ENCODE data around the gene C5orf52.
A peak's percentile ranks its signal among the peaks of the same experiment; 100 is the strongest.
"Not testable (repeated sequence)": the region's sequence is repeated elsewhere in the genome, so short reads cannot be mapped to it uniquely, and the experiment has no call there.

Gene C5orf52

DNA sequence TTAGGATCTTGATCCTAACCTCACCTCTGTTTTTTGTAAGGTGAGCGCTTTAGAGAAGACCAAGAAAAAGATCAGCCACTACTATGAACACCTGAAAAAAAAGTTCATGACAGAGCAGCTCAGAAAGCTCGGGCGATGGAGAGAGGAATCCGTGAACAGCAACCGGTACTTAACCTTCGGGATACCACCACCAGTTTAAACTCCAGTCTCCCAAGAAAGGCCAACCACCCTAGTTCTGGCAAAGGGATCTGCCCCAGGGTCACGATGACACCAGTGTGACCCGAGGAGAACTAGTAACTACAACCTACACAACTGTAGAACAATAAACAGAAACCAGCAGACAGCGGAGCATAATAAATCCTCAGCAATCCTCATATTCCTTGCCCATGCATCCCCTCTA is 8.5 kb downstream of the C5orf52 start:
- DNase-seq = no peak

- no peak for DNase-seq
Observed at GRCh38 chr5:157680239-157680638, 8.9 kb downstream of the C5orf52 start.

- no peak for DNase-seq
Observed at GRCh38 chr5:157681048-157681447, 9.7 kb downstream of the C5orf52 start.

GRCh38 chr5:157682257-157682656 is 10.9 kb downstream of the C5orf52 start:
- DNase-seq = no peak

DNA sequence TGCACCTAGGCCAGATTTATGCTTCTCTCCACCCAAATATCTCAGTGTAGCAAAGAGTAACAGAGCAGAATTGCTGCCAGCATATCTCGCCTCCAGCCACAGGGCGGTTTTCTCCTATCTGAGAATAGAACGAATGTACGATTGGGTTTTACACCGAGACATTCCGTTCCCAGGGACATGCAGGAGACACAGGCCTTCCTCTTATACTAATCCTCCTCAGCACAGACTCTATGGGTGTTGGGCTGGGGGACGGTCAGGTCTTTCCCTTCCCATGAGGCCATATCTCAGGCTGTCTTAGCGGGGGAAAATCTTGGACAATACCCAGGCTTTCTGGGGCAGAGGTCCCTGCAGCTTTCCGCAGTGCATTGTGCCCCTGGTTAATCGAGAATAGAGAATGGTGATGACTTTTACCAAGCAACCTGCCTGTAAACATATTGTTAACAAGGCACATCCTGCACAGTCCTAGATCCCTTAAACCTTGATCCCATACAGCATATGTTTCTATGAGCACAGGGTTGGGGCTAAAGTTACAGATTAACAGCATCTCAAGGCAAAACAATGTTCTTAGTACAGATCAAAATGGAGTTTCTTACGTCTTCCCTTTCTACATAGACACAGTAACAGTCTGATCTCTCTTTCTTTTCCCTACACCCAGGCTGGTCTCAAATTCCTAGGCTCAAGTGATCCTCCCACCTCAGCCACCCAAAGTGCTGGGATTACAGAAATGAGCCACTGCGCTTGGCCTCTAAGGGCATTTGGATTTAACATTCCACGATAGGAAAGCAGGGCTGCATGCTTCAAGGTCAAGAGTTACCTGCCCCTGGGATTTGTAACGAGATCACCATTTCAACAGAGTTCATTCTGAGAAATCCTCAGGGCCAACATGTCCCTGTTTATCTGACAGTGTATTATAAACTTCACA is 15.2 kb downstream of the C5orf52 start:
- DNase-seq = not testable (repeated sequence)

- no peak for DNase-seq
Observed at GRCh38 chr5:157687198-157687554, 15.8 kb downstream of the C5orf52 start.

DNA sequence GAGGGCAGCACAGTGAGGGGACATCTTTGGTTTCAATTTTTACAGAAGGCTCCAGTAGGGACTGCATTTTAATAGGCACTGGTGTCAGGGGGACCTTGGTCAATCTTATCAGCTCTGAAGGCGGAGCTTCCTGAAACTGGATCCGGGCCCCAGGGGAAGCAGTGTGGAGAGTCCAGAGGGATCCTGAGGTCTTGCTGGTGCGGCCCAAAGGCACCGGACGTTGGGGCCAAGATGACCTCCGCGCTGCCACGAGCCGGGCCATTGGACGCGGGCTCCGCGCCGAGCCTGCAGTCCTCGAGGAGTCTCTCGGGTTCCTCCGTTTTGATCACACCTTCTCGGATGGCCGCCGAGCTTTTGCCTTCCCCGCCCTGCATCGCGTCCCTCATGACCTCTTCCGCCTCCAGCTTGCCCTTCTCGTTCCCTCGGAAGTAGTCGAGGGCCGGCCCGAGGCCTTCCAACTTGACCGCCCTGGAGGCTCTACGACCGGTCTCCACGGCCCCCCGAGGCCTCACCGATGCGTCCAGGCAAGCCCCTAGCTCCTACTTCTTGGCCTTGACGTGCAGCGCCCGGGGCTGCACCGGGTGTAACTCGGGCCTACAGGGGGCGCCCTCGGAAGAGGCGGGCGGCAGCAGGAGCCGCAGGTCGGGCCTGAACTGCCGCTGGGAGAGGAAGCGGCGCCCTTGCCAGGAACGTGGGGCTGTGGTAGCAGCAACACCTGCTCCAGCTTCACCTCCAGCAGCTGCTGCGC is 18.8 kb downstream of the C5orf52 start:
- DNase-seq = no peak

GRCh38 chr5:157690690-157691433 is 19.5 kb downstream of the C5orf52 start:
- DNase-seq = no peak

DNA sequence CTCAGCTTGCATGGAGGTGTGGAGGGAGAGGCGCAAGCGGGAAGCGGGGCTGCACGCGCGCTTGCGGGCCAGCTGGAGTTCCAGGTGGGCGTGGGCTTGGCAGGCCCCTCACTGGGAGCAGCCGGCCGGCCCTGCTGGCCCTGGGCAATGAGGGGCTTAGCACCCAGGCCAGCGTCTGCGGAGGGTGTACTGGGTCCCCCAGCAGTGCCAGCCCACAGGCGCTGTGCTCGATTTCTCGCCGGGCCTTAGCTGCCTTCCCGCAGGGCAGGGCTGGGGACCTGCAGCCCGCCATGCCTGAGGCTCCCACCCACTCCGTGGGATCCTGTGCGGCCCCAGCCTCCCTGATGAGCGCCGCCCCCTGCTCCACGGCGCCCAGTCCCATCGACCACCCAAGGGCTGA is 22.5 kb downstream of the C5orf52 start:
- DNase-seq = not testable (repeated sequence)

DNA sequence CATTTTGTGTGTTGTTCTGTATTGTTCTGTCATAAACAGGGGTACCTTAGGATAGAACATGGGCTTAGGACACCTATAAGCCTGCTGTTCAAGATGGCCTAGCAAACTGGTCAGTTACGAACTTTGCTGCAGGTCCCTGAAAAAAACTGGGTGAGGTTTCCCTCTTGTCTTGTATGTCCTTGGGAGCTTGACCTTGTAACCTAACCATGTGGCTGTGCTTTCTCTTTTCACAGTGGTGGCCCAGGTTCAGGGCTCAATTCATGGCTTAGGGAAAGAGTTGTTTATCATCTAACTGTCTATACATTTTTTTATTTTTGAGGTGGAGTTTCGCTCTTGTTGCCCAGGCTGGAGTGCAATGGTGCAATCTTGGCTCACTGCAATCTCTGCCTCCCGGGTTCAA is 24.8 kb downstream of the C5orf52 start:
- not testable (repeated sequence) for DNase-seq

DNA sequence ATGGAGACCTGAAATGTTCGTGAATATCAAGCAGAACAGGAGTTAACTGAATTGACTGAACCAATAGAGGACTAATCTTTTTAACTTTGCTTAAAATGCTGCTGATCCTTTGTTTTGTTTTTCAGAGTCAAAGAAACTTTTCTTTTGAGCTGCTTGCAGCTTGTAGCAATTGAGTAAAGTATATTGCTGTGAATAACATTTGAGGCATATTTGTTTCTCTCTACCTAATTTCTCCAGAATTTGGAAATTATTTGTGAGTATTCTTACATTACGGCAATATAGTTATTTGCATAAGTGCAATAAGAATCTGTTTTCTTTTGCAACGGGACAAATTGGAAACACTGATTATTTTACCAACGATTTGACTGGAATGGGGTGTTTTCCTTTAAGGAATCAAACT is 27.3 kb downstream of the C5orf52 start:
- not testable (repeated sequence) for DNase-seq

- no peak for DNase-seq
Observed at GRCh38 chr5:157703736-157704135, 32.4 kb downstream of the C5orf52 start.

DNA sequence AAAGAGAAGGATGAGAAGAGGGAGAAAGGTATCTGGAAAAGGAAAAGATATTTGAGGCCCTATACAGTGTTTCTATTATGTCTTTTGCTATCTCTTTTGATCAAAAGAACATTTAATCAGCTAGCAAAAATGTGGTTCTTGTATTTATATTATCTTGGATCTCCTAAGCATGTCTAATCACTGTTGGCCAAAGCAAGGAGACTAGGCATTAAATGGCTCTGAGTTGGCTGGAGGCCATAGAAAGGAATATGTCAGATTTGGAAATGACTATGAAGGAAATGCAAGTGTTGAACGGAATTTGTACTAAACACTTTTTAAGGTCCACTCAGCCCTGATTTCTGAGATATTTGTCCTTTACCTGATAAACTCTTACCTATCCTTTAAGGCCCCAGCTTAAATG is 37.5 kb downstream of the C5orf52 start:
- DNase-seq = no peak

DNA sequence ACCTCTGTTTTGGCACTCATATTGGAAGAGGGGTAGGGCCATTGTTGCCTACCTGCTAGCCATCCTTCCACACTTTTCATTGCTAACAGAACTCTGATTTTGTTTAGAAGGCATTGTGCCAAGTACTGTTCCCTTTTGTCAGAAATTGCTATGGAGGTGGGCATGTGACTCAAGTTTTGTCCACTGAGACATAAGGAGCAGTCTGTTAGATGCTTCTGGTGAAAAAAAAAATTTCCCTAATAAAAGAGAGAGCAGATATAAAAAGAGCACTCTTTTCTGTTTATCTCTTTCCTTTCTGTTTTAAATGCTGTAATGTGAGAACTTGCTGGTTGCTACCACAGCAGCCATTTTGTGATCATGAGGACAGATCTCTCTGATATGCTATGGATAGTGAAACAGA is 38.0 kb downstream of the C5orf52 start:
- no peak for DNase-seq

DNA sequence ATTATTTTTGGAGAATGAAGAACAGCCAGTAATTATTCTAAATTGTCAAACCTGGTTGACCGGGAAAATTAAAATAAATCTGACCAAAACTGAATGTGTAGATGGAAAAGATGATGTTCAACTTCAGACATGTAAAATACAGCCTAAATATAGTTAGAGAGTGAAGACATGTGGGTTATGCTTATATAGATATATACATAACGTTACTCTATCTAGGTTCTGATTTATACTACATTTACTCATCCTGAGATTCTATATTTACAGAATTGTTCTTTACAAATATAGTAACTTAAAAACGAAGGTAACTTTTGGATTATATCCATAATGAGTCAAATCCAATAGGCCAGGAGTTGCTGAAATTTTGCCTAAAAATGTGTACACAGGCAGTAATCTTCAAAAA is 39.1 kb downstream of the C5orf52 start:
- no peak for DNase-seq

DNA sequence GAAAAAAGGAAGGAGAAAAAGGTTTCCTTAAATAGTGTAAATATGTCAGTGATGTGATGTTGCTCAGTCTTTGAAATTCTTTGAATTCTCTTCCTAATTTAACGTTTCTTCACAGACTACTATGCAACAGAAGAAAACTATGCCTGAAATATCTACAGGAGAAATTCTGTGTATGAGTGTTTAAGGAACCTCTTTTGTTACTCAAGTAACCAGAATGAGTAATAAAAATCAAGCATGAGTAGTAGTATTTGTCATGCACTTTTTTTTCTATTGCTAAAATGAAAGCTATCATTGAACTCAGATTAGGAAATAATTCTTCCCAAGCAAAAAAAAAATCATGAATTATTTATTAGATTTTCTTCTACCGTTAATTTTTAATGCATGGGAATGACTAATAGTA is 39.5 kb downstream of the C5orf52 start:
- no peak for DNase-seq

DNA sequence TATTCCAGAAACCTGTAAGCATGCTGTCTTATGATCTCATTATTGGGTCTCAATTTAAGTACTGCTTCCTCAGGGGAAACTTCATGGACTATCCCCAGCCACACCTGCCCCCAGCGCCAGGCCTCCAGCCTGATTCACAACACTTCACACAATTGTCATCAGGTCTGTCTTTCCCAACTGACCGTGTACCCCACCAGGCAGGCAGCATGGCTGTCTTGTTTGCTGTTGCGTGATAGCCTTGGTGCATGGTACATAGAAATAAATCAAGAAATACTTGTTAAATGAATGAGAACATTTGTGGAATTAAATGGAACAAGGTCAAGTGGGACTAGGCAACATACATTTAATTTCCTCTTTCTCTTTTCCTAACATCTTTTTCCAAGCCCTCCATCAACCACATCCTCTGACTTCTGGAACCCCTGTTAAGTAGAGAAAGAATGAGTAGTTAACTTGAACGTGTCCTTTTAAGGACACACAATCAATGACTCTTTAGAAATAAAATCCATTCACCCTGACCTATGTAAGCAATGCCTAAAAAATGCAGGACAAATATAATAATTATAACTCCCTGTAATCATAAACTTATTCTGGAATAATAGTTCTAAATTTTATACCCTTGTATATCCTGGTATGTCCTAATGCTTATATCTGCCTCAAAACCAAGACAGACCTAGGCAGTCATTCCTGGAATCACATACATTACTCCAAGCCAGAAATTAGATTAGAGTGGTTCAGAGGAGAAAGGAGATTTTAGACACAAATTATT is 42.7 kb downstream of the C5orf52 start:
- no peak for DNase-seq

- no peak for DNase-seq
Observed at GRCh38 chr5:157714596-157714864, 43.2 kb downstream of the C5orf52 start.

- DNase-seq = peak; percentile 23
Observed at GRCh38 chr5:157718519-157718918, 47.2 kb downstream of the C5orf52 start.

- no peak for DNase-seq
Observed at GRCh38 chr5:157719245-157719644, 47.9 kb downstream of the C5orf52 start.

DNA sequence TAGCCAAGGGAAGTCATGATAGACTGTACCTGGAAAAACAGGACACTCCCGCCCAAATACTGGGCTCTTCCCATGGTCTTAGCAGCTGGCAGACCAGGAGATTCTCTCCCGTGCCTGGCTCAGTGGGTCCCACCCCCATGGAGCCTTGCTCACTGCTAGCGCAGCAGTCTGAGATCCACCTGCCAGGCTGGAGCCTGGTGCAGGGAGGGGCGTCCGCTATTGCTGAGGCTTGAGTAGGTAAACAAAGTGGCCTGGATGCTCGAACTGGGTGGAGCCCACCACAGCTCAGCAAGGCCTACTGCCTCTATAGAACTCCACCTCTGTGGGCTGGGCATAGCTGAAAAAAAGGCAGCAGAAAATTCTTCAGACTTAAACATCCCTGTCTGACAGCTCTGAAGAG is 49.8 kb downstream of the C5orf52 start:
- peak; percentile 37 for DNase-seq

- not testable (repeated sequence) for DNase-seq
Observed at GRCh38 chr5:157722895-157723294, 51.6 kb downstream of the C5orf52 start.

DNA sequence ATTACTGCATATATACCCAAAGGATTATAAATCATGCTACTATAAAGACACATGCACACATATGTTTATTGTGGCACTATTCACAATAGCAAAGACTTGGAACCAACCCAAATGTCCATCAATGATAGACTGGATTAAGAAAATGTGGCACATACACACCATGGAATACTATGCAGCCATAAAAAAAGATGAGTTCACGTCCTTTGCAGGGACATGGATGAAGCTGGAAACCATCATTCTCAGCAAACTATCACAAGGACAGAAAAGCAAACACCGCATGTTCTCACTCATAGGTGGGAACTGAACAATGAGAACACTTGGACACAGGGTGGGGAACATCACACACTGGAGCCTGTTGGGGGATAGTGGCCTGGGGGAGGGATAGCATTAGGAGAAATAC is 55.3 kb downstream of the C5orf52 start:
- not testable (repeated sequence) for DNase-seq
